Endodermal cell (in vitro differentiated cells): ENCODE data around the gene CLEC4G. TPM values are rescaled to one million over a fixed set of nuclear protein-coding genes. Genes with fewer than 3 reads are reported as not detected.

Experiments used
- DNase-seq: peaks from one replicate; pipeline ENCODE4 v3.0.0-alpha.2; 2017
- H3K27ac ChIP-seq: 2 replicates; pipeline ENCODE4 v1.5.1; 2013; ENCODE audit warnings: mild to moderate bottlenecking, low read depth, low read length, moderate library complexity
- H3K27me3 ChIP-seq: 2 replicates; pipeline ENCODE4 v1.6.1; 2013; ENCODE audit warnings: mild to moderate bottlenecking, low read length, moderate library complexity; ENCODE audit not compliant: insufficient read depth, control insufficient read depth, poor library complexity, severe bottlenecking
- H3K36me3 ChIP-seq: 2 replicates; pipeline ENCODE4 v1.7.0; 2013; ENCODE audit warnings: mild to moderate bottlenecking, low read length, moderate library complexity; ENCODE audit not compliant: control insufficient read depth, insufficient read depth
- H3K4me1 ChIP-seq: one replicate; pipeline ENCODE4 v1.7.0; 2013; ENCODE audit warnings: low read length; ENCODE audit not compliant: control insufficient read depth, insufficient read depth
- H3K4me3 ChIP-seq: 2 replicates; pipeline ENCODE4 v1.5.1; 2013; ENCODE audit warnings: mild to moderate bottlenecking, low read length, moderate library complexity
- H3K9ac ChIP-seq: 2 replicates; pipeline ENCODE4 v1.6.1; 2013; ENCODE audit warnings: mild to moderate bottlenecking, low read length, moderate library complexity; ENCODE audit not compliant: poor library complexity, severe bottlenecking; ENCODE audit errors: extremely low read depth
- H3K9me3 ChIP-seq: 2 replicates; pipeline ENCODE4 v1.6.1; 2013; ENCODE audit warnings: mild to moderate bottlenecking, low read length, moderate library complexity; ENCODE audit not compliant: control insufficient read depth
- H3K27ac Mint-ChIP-seq: 2 replicates; pipeline ENCODE4 v1.8.0; 2020; ENCODE audit warnings: mixed read lengths
- H3K27me3 Mint-ChIP-seq: 2 replicates; pipeline ENCODE4 v1.8.0; 2021; ENCODE audit warnings: mild to moderate bottlenecking, mixed read lengths; ENCODE audit not compliant: insufficient read depth
- H3K36me3 Mint-ChIP-seq: 2 replicates; pipeline ENCODE4 v1.8.0; 2020; ENCODE audit warnings: low read depth, mixed read lengths
- H3K4me1 Mint-ChIP-seq: 2 replicates; pipeline ENCODE4 v1.8.0; 2020; ENCODE audit warnings: mixed read lengths
- H3K4me3 Mint-ChIP-seq: 2 replicates; pipeline ENCODE4 v1.8.0; 2020; ENCODE audit warnings: mild to moderate bottlenecking, moderate library complexity, mixed read lengths
- H3K9me3 Mint-ChIP-seq: 2 replicates; pipeline ENCODE4 v1.8.0; 2020; ENCODE audit warnings: mild to moderate bottlenecking, mixed read lengths
- WGBS, 2 experiments: methylation state at CpG; one replicate each; pipeline versions ENCODE4 v1.1.5 to v1.1.7; 2013; ENCODE audit warnings: missing lambda C conversion rate in 2 of 2, mixed read lengths in 1 of 2; ENCODE audit not compliant: insufficient coverage in 1 of 2, insufficient read length in 1 of 2; 5-methylcytosine and 5-hydroxymethylcytosine counted together
- total RNA-seq, 2 donors: library from RNA; stranded (reverse); fragmentation: NEBNext Ultra II Directional in 1 of 2; extraction: Animal tissue kit (Norgen Biotek cat#: 25700) in 1 of 2; gene quantifications; 2 replicates in 1 of 2; 3 replicates in 1 of 2; pipeline ENCODE4 v1.2.1, GENCODE V29; 2021
- TF ChIP-seq, protein P1 (sequence below): fragments of 200-600 bp; sonication (generic); conservative IDR thresholded peaks from 2 replicates; pipeline ENCODE4 v1.5.0; 2021; ENCODE audit warnings: antibody characterized with exemption, mild to moderate bottlenecking

The CLEC4G gene
- total RNA-seq, 2 donors from 2014 or later, result not detected

GRCh38 chr19:7706188-7706954, 25.5 kb downstream of the CLEC4G start:
- no peak for DNase-seq
- Histone ChIP-seq H3K4me1 (no peaks in the 10 kb centered on the region), H3K27me3 (no peaks in the 10 kb centered on the region), H3K27ac (no peak overlapping the region), H3K4me3 (no peak overlapping the region), H3K9ac (no peak overlapping the region), H3K36me3 (no peaks in the 10 kb centered on the region), H3K9me3 (no peaks in the 10 kb centered on the region)
- Mint-ChIP-seq H3K27ac (no peak overlapping the region), H3K4me3 (no peak overlapping the region), H3K36me3 (no peaks in the 10 kb centered on the region), H3K4me1 (no peaks in the 10 kb centered on the region), H3K9me3 (no peaks in the 10 kb centered on the region), H3K27me3 (peaks cover 18% of the 10 kb centered on the region)
- TF ChIP-seq, protein P1, sequence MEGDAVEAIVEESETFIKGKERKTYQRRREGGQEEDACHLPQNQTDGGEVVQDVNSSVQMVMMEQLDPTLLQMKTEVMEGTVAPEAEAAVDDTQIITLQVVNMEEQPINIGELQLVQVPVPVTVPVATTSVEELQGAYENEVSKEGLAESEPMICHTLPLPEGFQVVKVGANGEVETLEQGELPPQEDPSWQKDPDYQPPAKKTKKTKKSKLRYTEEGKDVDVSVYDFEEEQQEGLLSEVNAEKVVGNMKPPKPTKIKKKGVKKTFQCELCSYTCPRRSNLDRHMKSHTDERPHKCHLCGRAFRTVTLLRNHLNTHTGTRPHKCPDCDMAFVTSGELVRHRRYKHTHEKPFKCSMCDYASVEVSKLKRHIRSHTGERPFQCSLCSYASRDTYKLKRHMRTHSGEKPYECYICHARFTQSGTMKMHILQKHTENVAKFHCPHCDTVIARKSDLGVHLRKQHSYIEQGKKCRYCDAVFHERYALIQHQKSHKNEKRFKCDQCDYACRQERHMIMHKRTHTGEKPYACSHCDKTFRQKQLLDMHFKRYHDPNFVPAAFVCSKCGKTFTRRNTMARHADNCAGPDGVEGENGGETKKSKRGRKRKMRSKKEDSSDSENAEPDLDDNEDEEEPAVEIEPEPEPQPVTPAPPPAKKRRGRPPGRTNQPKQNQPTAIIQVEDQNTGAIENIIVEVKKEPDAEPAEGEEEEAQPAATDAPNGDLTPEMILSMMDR, result no peak
- WGBS, 2 experiments, result 77 to 90% methylated on average over 10 to 14 of the region's 14 CpGs

GRCh38 chr19:7705387-7706187, 26.3 kb downstream of the CLEC4G start:
- Histone ChIP-seq H3K9me3 (no peaks in the 10 kb centered on the region), H3K36me3 (no peaks in the 10 kb centered on the region), H3K9ac (no peak overlapping the region), H3K4me1 (no peaks in the 10 kb centered on the region), H3K27me3 (no peaks in the 10 kb centered on the region), H3K27ac (no peak overlapping the region), H3K4me3 (no peak overlapping the region)
- Mint-ChIP-seq H3K27ac (no peak overlapping the region), H3K9me3 (no peaks in the 10 kb centered on the region), H3K4me1 (no peaks in the 10 kb centered on the region), H3K27me3 (peaks cover 16% of the 10 kb centered on the region), H3K36me3 (no peaks in the 10 kb centered on the region), H3K4me3 (no peak overlapping the region)
- WGBS, 2 experiments, result 90 to 92% methylated on average over 18 to 24 of the region's 24 CpGs
- DNase-seq, result no peak
- TF ChIP-seq, protein P1, result no peak

DNA sequence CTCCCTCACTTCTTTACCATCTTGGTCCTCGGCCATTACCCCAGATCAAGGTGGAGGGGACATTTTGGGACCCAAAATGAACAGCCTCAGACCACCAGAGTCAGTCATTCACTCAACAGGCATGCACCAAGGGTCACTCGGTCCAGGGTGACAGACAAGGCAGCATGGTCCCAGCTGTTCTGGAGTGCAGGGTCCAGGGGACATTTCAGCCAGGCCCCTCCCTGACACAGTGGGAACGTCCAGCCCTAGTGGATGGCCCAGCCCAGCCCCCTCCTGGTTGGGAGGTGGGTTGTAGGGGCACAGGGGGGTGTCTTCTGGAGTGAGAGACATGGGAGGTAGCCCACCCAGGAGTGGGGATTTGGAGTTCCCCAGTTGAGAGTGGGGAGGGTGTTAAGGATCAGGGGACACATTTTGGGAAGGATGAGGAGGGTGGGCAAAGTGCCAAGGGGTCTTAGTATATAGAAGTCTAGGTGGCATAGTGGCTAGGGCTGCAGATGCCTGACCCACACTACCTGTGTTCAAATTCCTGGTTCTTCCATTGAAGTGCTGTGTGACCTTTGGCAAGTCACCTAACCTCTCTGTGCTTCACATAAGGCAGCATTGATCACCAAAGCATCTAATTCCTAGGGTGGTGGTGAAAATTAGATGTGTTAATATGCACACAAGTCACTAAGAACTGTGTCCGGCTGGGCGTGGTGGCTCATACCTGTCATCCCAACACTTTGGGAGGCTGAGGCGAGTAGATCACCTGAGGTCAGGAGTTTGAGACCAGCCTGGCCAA, 27.4 kb downstream of the CLEC4G start:
- Histone ChIP-seq H3K9ac (no peak overlapping the region), H3K4me3 (no peak overlapping the region), H3K4me1 (no peaks in the 10 kb centered on the region), H3K27me3 (no peaks in the 10 kb centered on the region), H3K9me3 (no peaks in the 10 kb centered on the region), H3K27ac (no peak overlapping the region), H3K36me3 (no peaks in the 10 kb centered on the region)
- 80 to 86% methylated on average over 4 to 6 of the region's 6 CpGs for WGBS, 2 experiments
- Mint-ChIP-seq H3K27me3 (peaks cover 13% of the 10 kb centered on the region), H3K4me3 (no peak overlapping the region), H3K4me1 (no peaks in the 10 kb centered on the region), H3K36me3 (no peaks in the 10 kb centered on the region), H3K27ac (no peak overlapping the region), H3K9me3 (no peaks in the 10 kb centered on the region)
- no peak for DNase-seq
- TF ChIP-seq, protein P1, result no peak
